Caco-2 (cell line): ENCODE data around the gene FASTKD2. TPM values are rescaled to one million over a fixed set of nuclear protein-coding genes. Genes with fewer than 3 reads are reported as not detected.

ENCODE experiments used
- BruUV-seq: library from RNA; stranded (reverse); fragments of 400-500 nt; replicated peaks from 2 replicates; lab custom pipeline; 2021; lab: Mats Ljungman, UMichigan
- CTCF ChIA-PET: fragments of 300-600 bp; sonication (Branson Sonifier 250); formaldehyde crosslinking; loops from one replicate; lab custom pipeline; 2022; ENCODE audit warnings: antibody characterized with exemption; lab: Charles Lee
- POLR2A ChIA-PET: fragments of 300-600 bp; sonication (Branson Sonifier 250); formaldehyde crosslinking; loops from one replicate; lab custom pipeline; 2022; ENCODE audit warnings: antibody characterized with exemption; lab: Charles Lee
- DNase-seq, 2 experiments: peaks; one replicate each; pipeline versions ENCODE4 v3.0.0 to v3.0.0-alpha.2; 2020 to 2022
- H3K27me3 ChIP-seq: replicated peaks from 2 replicates; pipeline ENCODE4 v1.6.0; 2011; ENCODE audit warnings: low read length; ENCODE audit not compliant: control insufficient read depth, insufficient read depth
- H3K36me3 ChIP-seq: 2 replicates; pipeline ENCODE4 v1.5.1; 2011; ENCODE audit warnings: low read length; ENCODE audit not compliant: control insufficient read depth, insufficient read depth
- H3K4me1 ChIP-seq: fragments of 250-450 bp; sonication (Bioruptor Pico); 2 replicates; pipeline ENCODE4 v1.5.1; 2020; ENCODE audit warnings: mild to moderate bottlenecking
- H3K4me3 ChIP-seq: 2 replicates; pipeline ENCODE4 v1.5.1; 2011; ENCODE audit warnings: low read depth, mild to moderate bottlenecking, control low read depth, low read length
- H3K9me3 ChIP-seq: fragments of 250-450 bp; sonication (Bioruptor Pico); 2 replicates; pipeline ENCODE4 v1.5.1; 2020; ENCODE audit warnings: mild to moderate bottlenecking, moderate library complexity
- H3K27ac Mint-ChIP-seq: one replicate; pipeline ENCODE4 v1.8.0; 2022; ENCODE audit warnings: mixed read lengths; ENCODE audit not compliant: unreplicated experiment
- H3K27me3 Mint-ChIP-seq: one replicate; pipeline ENCODE4 v1.8.0; 2022; ENCODE audit warnings: mixed read lengths; ENCODE audit not compliant: insufficient read depth, unreplicated experiment
- H3K36me3 Mint-ChIP-seq: one replicate; pipeline ENCODE4 v1.8.0; 2022; ENCODE audit warnings: mild to moderate bottlenecking, mixed read lengths; ENCODE audit not compliant: insufficient read depth, unreplicated experiment
- H3K4me1 Mint-ChIP-seq: one replicate; pipeline ENCODE4 v1.8.0; 2022; ENCODE audit warnings: low read depth, mixed read lengths; ENCODE audit not compliant: unreplicated experiment
- H3K4me3 Mint-ChIP-seq: one replicate; pipeline ENCODE4 v1.8.0; 2022; ENCODE audit warnings: mild to moderate bottlenecking, moderate library complexity, mixed read lengths; ENCODE audit not compliant: unreplicated experiment
- H3K9me3 Mint-ChIP-seq: one replicate; pipeline ENCODE4 v1.8.0; 2022; ENCODE audit warnings: mixed read lengths; ENCODE audit not compliant: unreplicated experiment
- intact Hi-C: fragments of 100-400 bp; cut with micrococcal nuclease; formaldehyde crosslinking; loops from one replicate; pipeline ENCODE4 v1.10.0; 2022; ENCODE audit not compliant: unreplicated experiment
- total RNA-seq: library from RNA; stranded (reverse); gene quantifications from 2 replicates; pipeline ENCODE4 v1.2.3, GENCODE V29; 2022
- TF ChIP-seq, protein P1 (sequence below), 2 experiments: fragments of 200-600 bp in 1 of 2; IDR thresholded peaks; 1 replicate in 1 of 2; 2 replicates in 1 of 2; pipeline versions ENCODE4 v1.5.1 to v1.8.0; 2011 to 2022; ENCODE audit warnings: antibody characterized with exemption in 1 of 2, control low read depth in 1 of 2, inconsistent platforms in 1 of 2, low read depth in 1 of 2, low read length in 1 of 2, mild to moderate bottlenecking in 1 of 2, moderate library complexity in 1 of 2; ENCODE audit not compliant: insufficient read depth in 1 of 2, severe bottlenecking in 1 of 2, unreplicated experiment in 1 of 2

Gene FASTKD2
- total RNA-seq, 1 experiment from 2014 or later: 29.8 TPM

DNA sequence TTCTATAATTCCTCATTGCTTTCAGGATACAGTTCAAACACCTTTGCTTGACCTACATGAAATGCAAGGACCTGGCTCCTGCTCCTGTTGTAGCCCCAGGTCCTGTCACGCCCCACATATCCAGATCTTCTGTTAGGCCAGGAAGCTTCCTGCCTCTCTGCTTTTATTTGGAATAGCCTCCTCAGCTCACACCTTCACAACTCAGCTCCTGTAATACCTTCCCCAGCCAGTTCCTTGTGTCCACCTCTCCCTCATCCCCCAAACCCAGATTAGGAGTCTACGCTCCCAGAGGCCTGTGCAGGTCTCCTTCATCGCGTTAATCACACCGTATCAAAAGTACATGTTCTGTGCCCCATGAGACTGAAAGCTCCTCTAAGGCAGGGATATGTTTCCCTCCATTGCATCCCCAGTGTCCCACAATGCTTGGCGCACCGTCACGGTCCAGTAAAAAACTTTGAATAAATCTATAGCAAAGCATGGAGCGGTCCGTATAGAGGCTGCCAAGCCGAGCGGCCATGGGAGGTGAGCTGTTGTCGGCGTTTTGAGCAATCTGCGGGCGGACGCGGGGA lies 649 bp upstream of the FASTKD2 start:
- intact Hi-C loops: loop anchor here (1.0 to 10.0 kb wide), 2 partner anchors 19 to 360 kb away; no protein-coding TSS in a partner anchor

DNA sequence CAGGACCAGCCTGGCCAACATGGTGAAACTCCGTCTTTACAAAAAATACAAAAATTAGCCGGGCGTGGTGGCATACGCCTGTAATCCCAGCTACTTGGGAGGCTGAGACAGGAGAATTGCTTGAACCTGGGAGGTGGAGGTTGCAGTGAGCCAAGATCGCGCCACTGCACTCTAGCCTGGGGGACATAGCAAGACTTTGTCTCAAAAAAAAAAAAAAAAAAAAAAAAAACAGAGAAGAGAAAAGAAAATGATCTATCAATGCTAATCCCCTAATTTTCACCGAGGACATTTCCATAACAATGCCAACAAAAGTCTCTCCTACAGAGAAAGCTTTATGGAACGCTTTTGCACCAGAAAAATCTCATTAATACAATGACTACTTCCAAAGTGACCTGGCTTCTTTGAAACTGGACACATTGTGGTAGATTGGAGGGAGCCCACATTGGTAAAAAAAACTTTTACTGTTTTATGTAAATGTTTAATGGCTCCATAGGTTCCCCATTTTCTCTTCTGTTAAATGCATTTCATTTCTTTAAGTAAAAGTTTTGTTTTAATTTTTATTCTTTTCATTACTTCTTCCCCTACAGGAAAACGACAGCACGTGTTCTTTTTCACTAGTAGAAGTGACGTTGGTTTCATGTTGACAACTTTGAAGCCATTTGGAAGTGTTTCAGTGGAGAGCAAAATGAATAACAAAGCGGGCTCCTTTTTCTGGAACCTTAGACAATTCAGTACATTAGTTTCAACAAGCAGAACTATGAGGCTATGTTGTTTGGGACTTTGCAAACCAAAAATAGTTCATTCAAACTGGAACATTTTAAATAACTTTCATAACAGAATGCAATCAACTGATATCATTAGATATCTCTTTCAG lies 888 bp downstream of the FASTKD2 start:
- Histone ChIP-seq H3K9me3 (no peaks in the 10 kb centered on the region), H3K36me3 (no peaks in the 10 kb centered on the region; the same call in 1 of the 2 replicates), H3K4me1 (no peaks in the 10 kb centered on the region), H3K27me3 (no peaks in the 10 kb centered on the region), H3K4me3 (peak overlapping the region; percentile 66)
- peak overlapping the region; percentile 82 for H3K4me3 Mint-ChIP-seq
- H3K36me3 Mint-ChIP-seq: peaks cover 16% of the 10 kb centered on the region
- peaks cover 3% of the 10 kb centered on the region for H3K27me3 Mint-ChIP-seq
- intact Hi-C loops: loop anchor here (10.0 kb wide), 1 partner anchor 361 kb away; no protein-coding TSS in a partner anchor
- CTCF ChIA-PET: interaction anchor here (0.6 kb wide), 1 partner anchor 491 kb away, joined by 3 read pairs; no protein-coding TSS in a partner anchor
- H3K27ac Mint-ChIP-seq: peak overlapping the region; percentile 93
- TF ChIP-seq, protein P1, sequence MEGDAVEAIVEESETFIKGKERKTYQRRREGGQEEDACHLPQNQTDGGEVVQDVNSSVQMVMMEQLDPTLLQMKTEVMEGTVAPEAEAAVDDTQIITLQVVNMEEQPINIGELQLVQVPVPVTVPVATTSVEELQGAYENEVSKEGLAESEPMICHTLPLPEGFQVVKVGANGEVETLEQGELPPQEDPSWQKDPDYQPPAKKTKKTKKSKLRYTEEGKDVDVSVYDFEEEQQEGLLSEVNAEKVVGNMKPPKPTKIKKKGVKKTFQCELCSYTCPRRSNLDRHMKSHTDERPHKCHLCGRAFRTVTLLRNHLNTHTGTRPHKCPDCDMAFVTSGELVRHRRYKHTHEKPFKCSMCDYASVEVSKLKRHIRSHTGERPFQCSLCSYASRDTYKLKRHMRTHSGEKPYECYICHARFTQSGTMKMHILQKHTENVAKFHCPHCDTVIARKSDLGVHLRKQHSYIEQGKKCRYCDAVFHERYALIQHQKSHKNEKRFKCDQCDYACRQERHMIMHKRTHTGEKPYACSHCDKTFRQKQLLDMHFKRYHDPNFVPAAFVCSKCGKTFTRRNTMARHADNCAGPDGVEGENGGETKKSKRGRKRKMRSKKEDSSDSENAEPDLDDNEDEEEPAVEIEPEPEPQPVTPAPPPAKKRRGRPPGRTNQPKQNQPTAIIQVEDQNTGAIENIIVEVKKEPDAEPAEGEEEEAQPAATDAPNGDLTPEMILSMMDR (IDR thresholded peaks at IDR 0.05; ENCODE audit: insufficient read depth in 1 of 2, low read depth in 1 of 2, low read length in 1 of 2, severe bottlenecking in 1 of 2, unreplicated experiment in 1 of 2): no peak
- H3K9me3 Mint-ChIP-seq: no peaks in the 10 kb centered on the region
- POLR2A ChIA-PET: interaction anchor here (0.7 kb wide), 1 partner anchor 312 kb away, joined by 11 read pairs; no protein-coding TSS in a partner anchor
- no peak for DNase-seq
- H3K4me1 Mint-ChIP-seq: peaks cover 8% of the 10 kb centered on the region
- BruUV-seq: no TSS peak

More for the DNA sequence above, 649 bp upstream of the FASTKD2 start:
- BruUV-seq: no TSS peak
- DNase-seq: peak in 1 of 2 experiments; percentile 22
- Mint-ChIP-seq H3K4me3 (peak overlapping the region; percentile 82), H3K4me1 (peaks cover 8% of the 10 kb centered on the region), H3K27ac (peak overlapping the region; percentile 93), H3K9me3 (no peaks in the 10 kb centered on the region), H3K27me3 (peaks cover 3% of the 10 kb centered on the region), H3K36me3 (peaks cover 1% of the 10 kb centered on the region)
- Histone ChIP-seq H3K4me1 (no peaks in the 10 kb centered on the region), H3K27me3 (no peaks in the 10 kb centered on the region), H3K9me3 (no peaks in the 10 kb centered on the region), H3K4me3 (peak overlapping the region; percentile 66), H3K36me3 (no peaks in the 10 kb centered on the region)
- POLR2A ChIA-PET: interaction anchor here (0.6 to 1.0 kb wide), 3 partner anchors 9 to 108 kb away, joined by 3 read pairs; no protein-coding TSS in a partner anchor
- TF ChIP-seq, protein P1 (IDR thresholded peaks at IDR 0.05; ENCODE audit: insufficient read depth in 1 of 2, low read depth in 1 of 2, low read length in 1 of 2, severe bottlenecking in 1 of 2, unreplicated experiment in 1 of 2): no peak
- CTCF ChIA-PET: no interaction called here

DNA sequence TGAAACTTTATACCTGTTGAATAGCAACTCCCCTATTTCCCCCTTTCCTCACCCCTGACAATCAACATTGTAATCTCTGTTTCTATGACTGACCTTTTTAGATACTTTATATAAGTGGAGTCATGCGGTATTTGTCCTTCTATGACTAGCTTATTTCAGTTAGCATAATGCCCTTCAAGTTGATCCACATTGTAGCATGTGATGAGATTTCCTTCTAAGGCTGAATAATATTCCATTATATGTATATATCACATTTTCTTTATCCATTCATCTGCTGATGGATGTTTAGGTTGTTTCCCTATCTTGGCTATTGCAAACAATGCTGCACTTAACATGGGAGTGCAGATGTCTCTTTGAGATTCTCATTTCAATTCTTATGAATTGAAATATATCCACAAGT lies 9.5 kb downstream of the FASTKD2 start:
- Mint-ChIP-seq H3K27me3 (no peaks in the 10 kb centered on the region), H3K4me1 (no peaks in the 10 kb centered on the region), H3K36me3 (peaks cover 65% of the 10 kb centered on the region), H3K9me3 (peaks cover 13% of the 10 kb centered on the region), H3K27ac (no peak overlapping the region), H3K4me3 (no peak overlapping the region)
- BruUV-seq: no TSS peak
- CTCF ChIA-PET: no interaction called here
- Histone ChIP-seq H3K9me3 (peaks cover 3% of the 10 kb centered on the region; the same call in 1 of the 2 replicates), H3K4me1 (no peaks in the 10 kb centered on the region), H3K36me3 (peaks cover 1% of the 10 kb centered on the region; the same call in 1 of the 2 replicates), H3K4me3 (no peak overlapping the region), H3K27me3 (no peaks in the 10 kb centered on the region)
- no peak for DNase-seq
- intact Hi-C loops: no loop called here
- TF ChIP-seq, protein P1 (IDR thresholded peaks at IDR 0.05; ENCODE audit: insufficient read depth in 1 of 2, low read depth in 1 of 2, low read length in 1 of 2, severe bottlenecking in 1 of 2, unreplicated experiment in 1 of 2): no peak
- POLR2A ChIA-PET: no interaction called here
